Endothelial cell (in vitro differentiated cells): ENCODE data around the gene CEP131. TPM values are rescaled to one million over a fixed set of nuclear protein-coding genes. Genes with fewer than 3 reads are reported as not detected.

Experiments
- DNase-seq: peaks from one replicate; pipeline ENCODE4 v3.0.0; 2021; ENCODE audit warnings: low spot score
- H3K27ac Mint-ChIP-seq: one replicate; pipeline ENCODE4 v1.8.0; 2021; ENCODE audit warnings: mixed read lengths, inconsistent platforms; ENCODE audit not compliant: unreplicated experiment
- H3K27me3 Mint-ChIP-seq: one replicate; pipeline ENCODE4 v1.8.0; 2021; ENCODE audit warnings: mild to moderate bottlenecking, moderate library complexity, mixed read lengths, inconsistent platforms; ENCODE audit not compliant: unreplicated experiment
- H3K36me3 Mint-ChIP-seq: one replicate; pipeline ENCODE4 v1.8.0; 2021; ENCODE audit warnings: mild to moderate bottlenecking, low read depth, mixed read lengths, inconsistent platforms; ENCODE audit not compliant: unreplicated experiment
- H3K4me1 Mint-ChIP-seq: one replicate; pipeline ENCODE4 v1.8.0; 2021; ENCODE audit warnings: mild to moderate bottlenecking, mixed read lengths, inconsistent platforms; ENCODE audit not compliant: unreplicated experiment
- H3K4me3 Mint-ChIP-seq: one replicate; pipeline ENCODE4 v1.8.0; 2021; ENCODE audit warnings: mild to moderate bottlenecking, mixed read lengths, inconsistent platforms; ENCODE audit not compliant: unreplicated experiment
- H3K9me3 Mint-ChIP-seq: one replicate; pipeline ENCODE4 v1.8.0; 2021; ENCODE audit warnings: mixed read lengths, inconsistent platforms; ENCODE audit not compliant: unreplicated experiment
- CTCF ChIP-seq: fragments of 200-600 bp; sonication (generic); IDR thresholded peaks from one replicate; pipeline ENCODE4 v1.5.0; 2021; ENCODE audit warnings: antibody characterized with exemption; ENCODE audit not compliant: unreplicated experiment
- total RNA-seq: library from RNA; stranded (reverse); fragmentation: NEBNext Ultra II Directional; extraction: Animal tissue kit (Norgen Biotek cat#: 25700); gene quantifications from one replicate; pipeline ENCODE4 v1.2.1, GENCODE V29; 2021; ENCODE audit not compliant: unreplicated experiment

Gene CEP131
- total RNA-seq, 1 donor from 2014 or later: 21.1 TPM

- Mint-ChIP-seq H3K27ac (no peak overlapping the region), H3K4me3 (no peak overlapping the region), H3K9me3 (no peaks in the 10 kb centered on the region), H3K27me3 (peaks cover 2% of the 10 kb centered on the region), H3K4me1 (no peaks in the 10 kb centered on the region), H3K36me3 (no peaks in the 10 kb centered on the region)
- no peak for DNase-seq
- TF ChIP-seq CTCF: no peak
These were observed 30.2 kb downstream of the CEP131 start for GRCh38 chr17:81192386-81193050.

- no peaks in the 10 kb centered on the region for H3K9me3 Mint-ChIP-seq
- H3K27ac Mint-ChIP-seq: no peak overlapping the region
- TF ChIP-seq CTCF: no peak
- H3K4me3 Mint-ChIP-seq: no peak overlapping the region
- no peak for DNase-seq
- no peaks in the 10 kb centered on the region for H3K4me1 Mint-ChIP-seq
- H3K27me3 Mint-ChIP-seq: peaks cover 2% of the 10 kb centered on the region
- H3K36me3 Mint-ChIP-seq: no peaks in the 10 kb centered on the region
These were observed 31.1 kb downstream of the CEP131 start for GRCh38 chr17:81191646-81192045.

GRCh38 chr17:81191116-81191515 lies 31.6 kb downstream of the CEP131 start:
- Mint-ChIP-seq H3K4me3 (no peak overlapping the region), H3K36me3 (no peaks in the 10 kb centered on the region), H3K9me3 (no peaks in the 10 kb centered on the region), H3K27me3 (peaks cover 2% of the 10 kb centered on the region), H3K27ac (no peak overlapping the region), H3K4me1 (no peaks in the 10 kb centered on the region)
- TF ChIP-seq CTCF: no peak
- no peak for DNase-seq

GRCh38 chr17:81190591-81190990 lies 32.2 kb downstream of the CEP131 start:
- Mint-ChIP-seq H3K9me3 (no peaks in the 10 kb centered on the region), H3K4me3 (no peak overlapping the region), H3K4me1 (no peaks in the 10 kb centered on the region), H3K36me3 (no peaks in the 10 kb centered on the region), H3K27me3 (peaks cover 2% of the 10 kb centered on the region), H3K27ac (no peak overlapping the region)
- TF ChIP-seq CTCF: no peak
- DNase-seq: no peak

GRCh38 chr17:81189670-81190530 lies 32.9 kb downstream of the CEP131 start:
- peaks cover 2% of the 10 kb centered on the region for H3K4me1 Mint-ChIP-seq
- H3K9me3 Mint-ChIP-seq: no peaks in the 10 kb centered on the region
- peak; percentile 63 for DNase-seq
- no peak for TF ChIP-seq CTCF
- H3K36me3 Mint-ChIP-seq: peaks cover 3% of the 10 kb centered on the region
- H3K27ac Mint-ChIP-seq: no peak overlapping the region
- H3K4me3 Mint-ChIP-seq: no peak overlapping the region
- H3K27me3 Mint-ChIP-seq: peaks cover 2% of the 10 kb centered on the region
